Gastroesophageal sphincter (tissue), 4 donors: ENCODE results near the gene CENPF. TPM values are rescaled to one million over a fixed set of nuclear protein-coding genes. Genes with fewer than 3 reads are reported as not detected.

Experiments
- ATAC-seq: fragments of 150-250 bp; one replicate; pipeline ENCODE4 v1.9.1; 2016; ENCODE audit warnings: mild to moderate bottlenecking, moderate library complexity
- H3K27ac ChIP-seq, 4 donors: fragments of 200-600 bp; sonication (generic) in 3 of 4; 1 replicate in 3 of 4; 2 replicates in 1 of 4; pipeline ENCODE4 v1.5.1; 2016 to 2019
- H3K27me3 ChIP-seq: fragments of 200-600 bp; sonication (generic); one replicate; pipeline ENCODE4 v1.5.1; 2019
- H3K36me3 ChIP-seq, 2 donors: fragments of 200-600 bp; sonication (generic); one replicate each; pipeline ENCODE4 v1.5.1; 2019; ENCODE audit warnings: control low read depth in 1 of 2
- H3K4me1 ChIP-seq, 3 donors: fragments of 200-600 bp; sonication (generic); 1 replicate in 2 of 3; 2 replicates in 1 of 3; pipeline ENCODE4 v1.5.1; 2016 to 2019; ENCODE audit warnings: control low read depth in 2 of 3
- H3K4me3 ChIP-seq, 2 donors: fragments of 200-600 bp; sonication (generic); one replicate each; pipeline ENCODE4 v1.5.1; 2019; ENCODE audit warnings: mild to moderate bottlenecking in 1 of 2, moderate library complexity in 1 of 2
- H3K9me3 ChIP-seq, 3 donors: fragments of 200-600 bp; sonication (generic); one replicate each; pipeline ENCODE4 v1.5.1; 2017 to 2019; ENCODE audit warnings: control low read depth in 2 of 3
- EP300 ChIP-seq: sonication (generic); formaldehyde crosslinking; IDR thresholded peaks from one replicate; pipeline ENCODE4 v1.6.1; 2017; ENCODE audit warnings: antibody characterized with exemption, mild to moderate bottlenecking
- POLR2A ChIP-seq, 2 donors: fragments of 450-650 bp; IDR thresholded peaks; one replicate each; pipeline ENCODE4 v1.6.1; 2017; ENCODE audit warnings: antibody characterized with exemption in 2 of 2, mild to moderate bottlenecking in 2 of 2, moderate library complexity in 1 of 2
- POLR2AphosphoS5 ChIP-seq: sonication (generic); formaldehyde crosslinking; IDR thresholded peaks from one replicate; pipeline ENCODE4 v1.6.1; 2017; ENCODE audit warnings: antibody characterized with exemption
- WGBS, 2 donors: methylation state at CpG; one replicate each; pipeline ENCODE4 v1.1.5; 2018; ENCODE audit warnings: low coverage in 1 of 2; 5-methylcytosine and 5-hydroxymethylcytosine counted together
- total RNA-seq, 4 donors: library from RNA; depleted of rRNA; stranded (reverse); fragments of >200 nt; gene quantifications; one replicate each; pipeline ENCODE4 v1.1.0, GENCODE V29; 2016
- TF ChIP-seq, protein P1 (sequence below), 4 experiments: fragments of 200-600 bp in 2 of 4; fragments of 450-650 bp in 2 of 4; sonication (generic) in 1 of 4; IDR thresholded peaks; one replicate each; pipeline ENCODE4 v1.5.1; 2017 to 2019; ENCODE audit warnings: antibody characterized with exemption in 4 of 4, mild to moderate bottlenecking in 2 of 4, moderate library complexity in 2 of 4

Gene CENPF
- total RNA-seq, 4 donors from 2014 or later = 0.31 to 18.4 (median 0.66) TPM

DNA sequence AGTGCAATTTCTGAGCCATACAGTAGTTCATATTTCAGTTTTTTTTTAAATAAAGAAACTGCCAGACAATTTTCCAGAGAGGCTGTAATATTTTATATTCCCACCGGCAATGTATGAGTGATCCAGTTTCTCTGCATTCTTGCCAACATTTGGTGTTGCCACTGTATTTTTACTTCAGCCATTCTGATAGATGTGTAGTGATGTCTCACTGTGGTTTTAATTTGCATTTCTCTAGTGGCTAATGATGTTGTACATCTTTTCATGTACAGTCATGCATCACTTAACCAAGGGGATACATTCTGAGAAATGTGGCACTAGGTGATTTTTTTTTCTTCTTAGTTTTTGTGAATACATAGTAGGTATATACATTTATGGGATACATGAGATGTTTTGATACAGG, 99.6 kb downstream of the CENPF start:
- no peaks in the 10 kb centered on the region for H3K27me3 ChIP-seq
- H3K27ac ChIP-seq = no peak overlapping the region
- no peaks in the 10 kb centered on the region for H3K36me3 ChIP-seq
- WGBS, 2 donors = 75 to 86% methylated on average over 1 of the region's 1 CpG
- no peak for ATAC-seq
- peaks cover 0 to 19% (median 0%) of the 10 kb centered on the region in 3 donors for H3K9me3 ChIP-seq
- no peak overlapping the region for H3K4me3 ChIP-seq
- no peaks in the 10 kb centered on the region for H3K4me1 ChIP-seq
- no peak for TF ChIP-seq POLR2AphosphoS5
- no peak for TF ChIP-seq EP300
- TF ChIP-seq, protein P1, sequence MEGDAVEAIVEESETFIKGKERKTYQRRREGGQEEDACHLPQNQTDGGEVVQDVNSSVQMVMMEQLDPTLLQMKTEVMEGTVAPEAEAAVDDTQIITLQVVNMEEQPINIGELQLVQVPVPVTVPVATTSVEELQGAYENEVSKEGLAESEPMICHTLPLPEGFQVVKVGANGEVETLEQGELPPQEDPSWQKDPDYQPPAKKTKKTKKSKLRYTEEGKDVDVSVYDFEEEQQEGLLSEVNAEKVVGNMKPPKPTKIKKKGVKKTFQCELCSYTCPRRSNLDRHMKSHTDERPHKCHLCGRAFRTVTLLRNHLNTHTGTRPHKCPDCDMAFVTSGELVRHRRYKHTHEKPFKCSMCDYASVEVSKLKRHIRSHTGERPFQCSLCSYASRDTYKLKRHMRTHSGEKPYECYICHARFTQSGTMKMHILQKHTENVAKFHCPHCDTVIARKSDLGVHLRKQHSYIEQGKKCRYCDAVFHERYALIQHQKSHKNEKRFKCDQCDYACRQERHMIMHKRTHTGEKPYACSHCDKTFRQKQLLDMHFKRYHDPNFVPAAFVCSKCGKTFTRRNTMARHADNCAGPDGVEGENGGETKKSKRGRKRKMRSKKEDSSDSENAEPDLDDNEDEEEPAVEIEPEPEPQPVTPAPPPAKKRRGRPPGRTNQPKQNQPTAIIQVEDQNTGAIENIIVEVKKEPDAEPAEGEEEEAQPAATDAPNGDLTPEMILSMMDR (IDR thresholded peaks at IDR 0.05) = no peak
- TF ChIP-seq POLR2A (IDR thresholded peaks at IDR 0.05) = no peak

DNA sequence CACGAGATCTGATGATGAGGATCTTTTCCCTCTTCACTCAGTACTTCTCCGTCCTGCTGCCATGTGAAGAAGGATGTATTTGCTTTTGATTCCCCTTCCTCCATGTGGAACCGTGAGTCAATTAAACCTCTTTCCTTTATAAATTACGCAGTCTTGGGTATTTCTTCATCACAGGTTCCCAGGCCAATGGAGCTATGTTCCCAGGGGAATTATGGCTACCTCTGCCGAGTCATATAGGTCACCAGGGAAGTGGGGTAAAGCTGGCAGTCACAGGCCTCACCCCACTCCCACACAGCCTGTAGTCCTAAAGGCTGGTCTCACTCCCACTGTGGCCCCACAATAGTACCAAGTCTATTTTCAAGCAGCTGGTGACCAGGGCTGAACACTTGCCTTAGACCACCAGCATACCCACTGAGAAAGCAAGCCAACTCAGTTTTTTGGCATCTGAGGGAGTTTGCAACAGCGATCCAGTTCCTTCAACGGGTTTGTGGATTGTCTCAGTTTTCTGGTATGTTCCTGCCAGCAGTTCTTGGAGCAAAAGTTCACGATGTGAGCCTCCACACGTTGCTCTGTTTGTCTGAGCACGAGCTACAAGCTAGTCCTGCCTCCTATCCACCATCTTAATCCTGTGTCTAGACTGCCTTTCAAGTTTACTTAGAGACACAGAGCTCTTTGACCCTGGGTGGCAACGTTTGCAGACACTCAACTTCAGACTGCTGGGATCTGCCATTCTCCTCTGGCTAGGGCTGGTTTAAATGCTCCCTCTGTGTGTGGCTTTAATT, 104.5 kb downstream of the CENPF start:
- ATAC-seq = no peak
- H3K36me3 ChIP-seq = no peaks in the 10 kb centered on the region
- no peaks in the 10 kb centered on the region for H3K4me1 ChIP-seq
- 63 to 79% methylated on average over 4 to 7 of the region's 11 CpGs for WGBS, 2 donors
- no peaks in the 10 kb centered on the region for H3K27me3 ChIP-seq
- no peak overlapping the region for H3K4me3 ChIP-seq
- no peak for TF ChIP-seq POLR2AphosphoS5
- no peak for TF ChIP-seq EP300
- TF ChIP-seq, protein P1 (IDR thresholded peaks at IDR 0.05) = no peak
- TF ChIP-seq POLR2A (IDR thresholded peaks at IDR 0.05) = no peak
- H3K27ac ChIP-seq = no peak overlapping the region
- peaks cover 0 to 20% (median 0%) of the 10 kb centered on the region in 3 donors for H3K9me3 ChIP-seq

DNA sequence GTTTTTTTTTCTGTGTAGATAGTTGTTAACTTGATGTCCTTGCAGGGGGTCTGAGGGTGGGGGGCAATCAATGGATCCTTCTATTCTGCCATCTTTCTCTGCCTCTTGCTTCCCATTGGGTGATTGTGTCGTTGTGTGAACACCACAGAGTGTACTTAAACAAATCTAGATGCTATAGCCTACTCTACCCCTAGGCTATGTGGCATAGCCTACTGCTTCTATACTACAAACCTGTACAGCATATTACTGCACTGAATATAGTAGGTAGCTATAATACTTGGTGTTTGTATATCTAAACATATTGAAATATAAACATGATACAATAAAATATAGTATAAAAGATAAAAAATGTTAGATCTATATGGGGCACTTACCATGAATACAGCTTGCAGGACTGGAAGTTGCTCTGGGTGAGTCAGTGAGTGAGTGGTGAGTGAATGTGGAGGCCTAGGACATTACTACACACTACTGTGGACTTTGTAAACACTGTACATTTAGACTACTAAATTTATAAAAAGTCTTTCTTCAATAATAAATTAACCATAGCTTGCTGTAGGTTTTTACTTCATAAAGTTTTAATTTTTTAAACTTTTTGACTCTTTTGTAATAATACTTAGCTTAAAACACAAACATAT, 105.4 kb downstream of the CENPF start:
- Histone ChIP-seq H3K4me3 (no peak overlapping the region), H3K36me3 (no peaks in the 10 kb centered on the region), H3K4me1 (no peaks in the 10 kb centered on the region), H3K9me3 (peaks cover 0 to 18% (median 0%) of the 10 kb centered on the region in 3 donors), H3K27ac (no peak overlapping the region), H3K27me3 (no peaks in the 10 kb centered on the region)
- ATAC-seq = no peak
- TF ChIP-seq, protein P1 (IDR thresholded peaks at IDR 0.05) = no peak
- TF ChIP-seq POLR2AphosphoS5 (no peak), EP300 (no peak), POLR2A (IDR thresholded peaks at IDR 0.05) (no peak)
- WGBS, 2 donors = 40% methylated on average over 1 of the region's 1 CpG; no CpG with 5 or more reads in 1 of the 2 donors

DNA sequence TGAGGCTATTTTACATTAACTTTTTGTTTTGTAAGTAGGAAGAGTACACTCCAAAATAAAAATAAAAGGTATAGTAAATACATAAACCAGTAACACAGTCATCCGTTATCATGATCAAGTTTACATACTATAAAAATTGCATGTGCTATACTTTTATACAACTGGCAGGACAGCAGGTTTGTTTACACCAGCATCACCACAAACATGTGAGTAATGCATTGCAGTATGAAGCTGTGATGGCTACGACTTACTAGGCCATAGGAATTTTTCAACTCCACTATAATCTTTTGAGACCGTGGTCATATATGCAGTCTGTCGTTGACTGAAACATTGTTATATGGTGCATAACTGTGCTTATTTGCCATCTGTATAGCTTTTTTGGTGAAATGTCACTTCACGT, 106.2 kb downstream of the CENPF start:
- Histone ChIP-seq H3K4me3 (no peak overlapping the region), H3K9me3 (peaks cover 0 to 10% (median 0%) of the 10 kb centered on the region in 3 donors), H3K36me3 (no peaks in the 10 kb centered on the region), H3K27ac (no peak overlapping the region), H3K27me3 (no peaks in the 10 kb centered on the region), H3K4me1 (no peaks in the 10 kb centered on the region)
- TF ChIP-seq POLR2A (IDR thresholded peaks at IDR 0.05) = no peak
- TF ChIP-seq EP300 = no peak
- TF ChIP-seq, protein P1 (IDR thresholded peaks at IDR 0.05) = no peak
- TF ChIP-seq POLR2AphosphoS5 = no peak
- 78 to 86% methylated on average over 5 of the region's 5 CpGs for WGBS, 2 donors
- no peak for ATAC-seq

DNA sequence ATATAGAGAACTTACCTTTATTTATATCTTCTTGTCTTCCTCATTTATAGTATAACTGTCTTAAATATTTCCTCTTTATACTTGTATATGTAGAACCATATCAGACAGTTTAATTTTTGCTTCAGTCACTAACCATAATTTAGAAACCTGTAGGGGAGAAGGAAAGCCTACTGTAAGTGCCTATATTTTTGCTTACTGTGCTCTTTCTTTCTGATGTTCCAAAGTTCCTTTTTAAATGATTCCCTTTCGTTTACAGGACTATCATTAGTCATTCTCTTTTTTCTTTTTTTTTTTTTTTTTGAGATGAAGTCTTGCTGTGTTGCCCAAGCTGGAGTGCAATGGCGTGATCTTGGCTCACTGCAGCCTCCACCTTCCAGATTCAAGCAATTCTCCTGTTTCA, 109.7 kb downstream of the CENPF start:
- TF ChIP-seq POLR2A (IDR thresholded peaks at IDR 0.05) = no peak
- TF ChIP-seq, protein P1 (IDR thresholded peaks at IDR 0.05) = no peak
- TF ChIP-seq POLR2AphosphoS5 = no peak
- no peak for TF ChIP-seq EP300
- no peak overlapping the region for H3K27ac ChIP-seq
- ATAC-seq = no peak
- H3K36me3 ChIP-seq = no peaks in the 10 kb centered on the region
- no peaks in the 10 kb centered on the region for H3K9me3 ChIP-seq
- H3K4me3 ChIP-seq = no peak overlapping the region
- 34 to 42% methylated on average over 2 of the region's 2 CpGs for WGBS, 2 donors
- H3K4me1 ChIP-seq = no peaks in the 10 kb centered on the region
- no peaks in the 10 kb centered on the region for H3K27me3 ChIP-seq
